Activated CD4-positive, alpha-beta T cell treated with anti-CD3 and anti-CD28 coated beads for 48 hours (primary cell): Measurements from ENCODE around the gene KRTAP17-1.
A peak's percentile ranks its signal among the peaks of the same experiment; 100 is the strongest.
"Not testable (repeated sequence)": the region's sequence is repeated elsewhere in the genome, so short reads cannot be mapped to it uniquely, and the experiment has no call there.

ENCODE experiments used
- DNase-seq: peaks from one replicate; pipeline ENCODE4 v3.0.0-alpha.2; 2020

Gene KRTAP17-1, protein sequence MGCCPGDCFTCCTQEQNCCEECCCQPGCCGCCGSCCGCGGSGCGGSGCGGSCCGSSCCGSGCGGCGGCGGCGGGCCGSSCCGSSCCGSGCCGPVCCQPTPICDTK

DNA sequence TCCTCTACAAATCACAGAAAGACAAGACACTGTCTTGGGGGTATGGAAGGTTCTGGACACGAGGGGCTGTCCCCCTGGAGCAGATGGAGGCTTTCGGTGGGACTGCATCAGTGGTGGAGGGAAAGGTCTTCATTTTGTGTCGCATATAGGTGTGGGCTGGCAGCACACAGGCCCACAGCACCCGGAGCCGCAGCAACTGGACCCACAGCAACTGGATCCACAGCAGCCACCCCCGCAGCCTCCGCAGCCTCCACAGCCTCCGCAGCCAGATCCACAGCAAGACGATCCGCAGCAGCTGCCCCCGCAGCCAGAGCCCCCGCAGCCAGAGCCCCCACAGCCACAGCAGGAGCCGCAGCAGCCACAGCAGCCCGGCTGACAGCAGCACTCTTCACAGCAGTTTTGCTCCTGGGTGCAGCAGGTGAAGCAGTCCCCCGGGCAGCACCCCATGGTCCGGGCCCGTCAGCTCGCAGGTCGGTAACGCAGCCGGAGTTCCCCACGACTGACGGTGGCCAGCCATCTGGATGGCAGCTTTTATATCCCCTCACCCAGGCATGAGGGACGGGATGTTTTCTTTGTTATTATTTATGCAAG lies at the start of gene KRTAP17-1:
Gene KRTAP17-1, minus strand, starts transcription at position 507 of the 591 bp plus-strand sequence. Its CDS starts 60 bp downstream, at position 447.
- DNase-seq: no peak

DNA sequence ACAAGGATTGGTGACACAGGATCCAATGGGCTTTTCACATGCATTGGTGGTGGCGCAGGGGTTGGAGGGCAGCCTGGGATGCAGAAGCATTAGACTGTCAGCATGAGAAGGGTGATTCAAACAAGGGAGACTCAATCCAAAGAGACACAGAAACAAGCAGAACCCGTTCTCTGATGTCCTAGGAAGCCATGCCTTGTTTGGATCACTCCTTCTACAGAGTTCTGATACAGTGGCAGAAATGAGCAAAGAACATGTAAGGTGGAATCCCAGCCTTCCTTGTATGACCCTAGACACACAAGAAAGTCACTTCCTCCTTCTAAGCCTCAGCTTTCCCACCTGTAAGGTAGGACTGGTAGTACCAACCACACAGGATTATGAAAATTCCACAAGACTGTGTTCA lies 48.4 kb upstream of the KRTAP17-1 start:
- no peak for DNase-seq

DNA sequence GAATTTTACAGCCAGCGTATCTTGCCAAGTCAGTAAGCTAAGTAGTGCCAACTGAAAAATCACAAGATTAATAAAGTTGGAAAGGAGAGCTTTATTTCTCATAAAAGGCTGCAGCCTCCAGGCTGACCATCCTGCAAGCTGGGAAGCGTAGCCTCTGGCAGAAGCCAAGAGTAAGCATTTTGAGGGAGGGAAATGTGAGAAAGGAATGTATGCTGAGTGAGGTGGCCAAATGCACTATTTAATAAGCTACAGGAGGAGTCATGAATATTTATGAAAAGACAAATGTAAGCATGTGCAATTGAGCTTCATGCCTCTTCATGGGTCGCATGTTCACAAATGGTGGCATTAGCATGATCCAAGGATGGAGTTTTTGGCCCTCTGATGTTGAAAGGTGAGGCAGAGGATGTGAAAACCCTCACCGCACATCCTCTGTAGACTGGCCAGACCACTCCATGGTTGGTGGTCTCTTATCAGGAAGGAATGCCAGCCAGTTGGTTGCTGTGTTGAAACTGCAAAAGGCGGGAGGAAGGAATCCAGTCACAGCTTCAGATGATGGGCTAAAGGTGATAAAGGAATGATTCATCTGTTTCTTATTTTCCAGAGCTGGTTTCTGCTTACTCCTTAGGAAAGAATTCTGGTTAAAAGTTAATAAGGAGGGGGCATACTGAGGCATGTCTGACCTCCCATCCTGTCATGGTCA lies 44.9 kb upstream of the KRTAP17-1 start:
- no peak for DNase-seq

DNA sequence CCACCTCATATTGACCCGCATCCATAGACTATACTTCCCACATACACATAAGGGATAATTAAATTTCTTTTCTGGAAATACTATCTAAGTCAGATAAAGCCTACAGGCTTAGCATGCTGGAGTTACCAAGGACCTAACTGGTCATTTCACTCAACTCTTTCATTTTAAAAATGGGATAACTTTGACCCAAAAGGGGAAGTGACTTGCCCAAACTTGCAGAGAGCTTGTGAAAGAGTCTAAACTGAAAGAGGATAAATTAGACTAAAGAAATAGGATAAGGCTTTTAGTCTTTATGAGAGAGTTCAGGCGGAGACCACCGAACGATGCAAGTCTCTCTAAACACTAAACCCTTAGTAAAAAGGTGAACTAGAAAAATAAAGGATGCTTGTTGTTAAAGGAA lies 39.0 kb upstream of the KRTAP17-1 start:
- DNase-seq: no peak

DNA sequence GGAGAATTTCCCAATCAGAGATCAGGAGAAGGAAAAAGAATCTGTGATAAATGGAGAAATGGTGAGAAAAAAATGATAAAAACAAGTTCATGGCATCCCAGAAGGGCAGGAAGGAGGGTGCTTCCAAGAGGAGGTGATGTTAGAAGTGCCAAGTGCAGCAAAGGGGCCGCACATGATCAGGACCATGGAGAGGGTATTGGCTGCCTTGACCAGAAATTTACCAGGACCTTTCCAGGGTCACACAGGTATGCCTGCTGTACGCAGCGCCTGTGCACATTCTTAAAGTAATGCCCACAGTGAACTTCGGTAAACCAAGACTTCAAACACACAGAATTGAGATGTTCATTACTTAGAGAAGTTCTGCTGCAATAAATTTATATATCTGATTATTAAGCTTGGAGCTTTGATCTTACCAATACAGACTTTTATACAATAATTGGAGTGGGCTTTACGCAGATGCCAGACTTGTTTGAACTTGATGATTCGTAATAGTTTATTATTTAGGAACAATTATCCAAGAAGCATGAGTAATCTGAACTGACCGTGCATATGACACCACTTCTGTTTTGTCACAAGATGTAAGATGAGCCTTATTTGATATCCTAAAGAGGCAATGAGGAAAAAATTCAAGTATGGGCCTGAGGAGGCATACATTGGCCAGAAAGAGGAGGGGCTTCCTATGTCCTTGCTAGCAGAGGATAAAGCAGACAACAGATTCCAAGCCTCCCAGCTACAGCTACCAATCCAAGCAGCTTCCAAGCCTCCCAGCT lies 37.3 kb upstream of the KRTAP17-1 start:
- DNase-seq: no peak

DNA sequence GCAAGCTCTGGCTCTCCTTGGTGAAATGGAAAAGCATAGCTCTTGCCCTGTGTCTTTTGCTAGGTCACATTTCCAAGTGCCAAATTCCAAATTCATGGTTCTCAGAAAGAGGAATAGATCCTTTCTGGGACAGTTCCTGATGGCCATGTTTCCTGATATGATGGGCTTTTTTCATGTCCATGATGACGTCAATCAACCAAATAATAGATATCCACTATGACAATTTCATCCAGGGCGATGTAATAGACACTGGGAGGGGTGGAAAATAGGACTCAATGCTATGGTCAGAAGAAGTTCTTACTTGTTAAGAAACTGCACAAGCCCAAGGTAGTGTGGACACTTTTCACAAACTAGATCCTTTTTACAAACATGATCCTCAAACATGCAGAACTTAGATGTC lies 35.7 kb upstream of the KRTAP17-1 start:
- no peak for DNase-seq

DNA sequence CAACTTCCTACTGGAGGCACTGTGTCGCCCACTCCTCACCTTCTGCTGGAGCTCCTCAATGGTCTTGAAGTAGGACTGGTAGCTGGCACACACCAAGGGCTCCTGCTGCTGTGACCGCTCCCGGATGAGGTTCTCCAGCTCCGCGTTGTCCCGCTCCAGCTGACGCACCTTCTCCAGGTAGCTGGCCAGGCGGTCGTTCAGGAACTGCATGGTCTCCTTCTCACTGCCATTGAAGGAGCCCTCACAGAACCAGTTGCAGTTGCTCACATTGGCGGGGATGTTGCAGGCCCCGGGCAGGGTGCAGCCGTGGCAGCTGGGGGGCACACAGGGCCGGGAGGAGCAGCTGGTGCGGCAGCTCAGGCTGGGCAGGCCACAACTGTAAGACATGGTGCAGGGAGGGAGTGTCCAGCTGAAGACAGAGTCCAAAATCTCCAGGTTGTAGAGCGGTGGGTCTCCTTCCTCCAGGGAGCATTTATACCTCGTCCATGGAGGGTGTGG lies 34.9 kb upstream of the KRTAP17-1 start, which contains the start of gene KRT33A:
Gene KRT33A, minus strand, starts transcription at position 448 of the 498 bp plus-strand sequence. Its CDS starts 61 bp downstream, at position 387.
- not testable (repeated sequence) for DNase-seq

DNA sequence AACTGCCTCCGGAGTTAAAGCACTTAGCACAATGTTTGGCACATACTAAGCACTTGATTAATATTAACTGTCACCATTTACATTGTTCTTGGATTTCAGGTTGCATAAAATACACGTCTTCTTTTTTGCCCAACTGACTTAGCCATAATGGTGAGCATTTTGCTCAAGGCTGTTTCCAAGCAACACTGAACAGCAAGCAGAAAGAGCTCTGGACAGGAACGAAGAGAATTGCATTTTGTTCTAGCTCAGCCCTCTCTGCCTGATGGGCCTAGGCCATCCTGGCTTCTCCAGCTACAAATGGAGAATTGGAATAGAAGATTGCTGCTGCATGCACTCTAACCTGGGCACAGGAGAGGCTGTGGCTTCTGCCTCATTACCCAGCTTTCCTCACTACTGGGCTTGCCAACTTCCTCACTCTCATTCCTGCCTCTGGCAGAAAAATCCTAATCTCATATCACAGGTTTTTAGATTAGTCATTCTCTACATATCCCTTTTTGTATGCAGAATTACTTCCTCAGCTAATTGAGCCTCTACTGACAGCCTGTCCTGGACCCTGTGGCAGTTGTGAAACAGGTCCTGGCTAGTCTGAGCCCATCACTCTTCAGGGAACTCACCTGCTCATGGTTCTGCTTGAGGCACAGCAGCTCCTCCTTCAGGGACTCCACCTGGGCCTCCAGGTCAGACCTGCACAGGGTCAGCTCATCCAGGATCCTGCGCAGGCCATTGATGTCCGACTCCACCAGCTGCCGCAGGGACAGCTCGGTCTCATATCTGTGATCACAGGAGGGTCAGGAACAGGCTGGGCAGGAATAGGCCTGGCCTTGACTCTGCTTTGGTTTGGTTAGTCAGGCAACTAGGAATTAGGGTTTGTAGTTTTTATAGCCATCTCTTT lies 32.6 kb upstream of the KRTAP17-1 start:
- no peak for DNase-seq

DNA sequence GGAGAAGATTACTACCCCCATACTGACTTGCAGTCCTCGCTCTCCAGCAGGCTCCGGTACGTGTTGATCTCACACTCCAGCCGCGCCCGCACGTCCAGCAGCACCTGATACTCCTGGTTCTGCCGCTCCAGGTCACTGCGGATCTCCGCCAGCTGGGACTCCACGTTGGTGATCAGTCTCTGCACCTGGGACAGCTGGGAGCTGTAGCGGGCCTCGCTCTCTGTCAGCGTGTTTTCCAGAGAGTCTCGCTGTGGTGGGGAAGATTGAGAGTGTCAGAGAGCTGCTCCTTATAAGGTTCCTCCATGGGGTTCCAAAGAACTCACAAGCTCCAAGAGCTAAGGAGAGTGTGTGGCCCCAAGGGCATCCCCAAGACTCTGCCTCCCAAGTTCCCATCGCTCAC lies 30.9 kb upstream of the KRTAP17-1 start:
- DNase-seq: not testable (repeated sequence)

DNA sequence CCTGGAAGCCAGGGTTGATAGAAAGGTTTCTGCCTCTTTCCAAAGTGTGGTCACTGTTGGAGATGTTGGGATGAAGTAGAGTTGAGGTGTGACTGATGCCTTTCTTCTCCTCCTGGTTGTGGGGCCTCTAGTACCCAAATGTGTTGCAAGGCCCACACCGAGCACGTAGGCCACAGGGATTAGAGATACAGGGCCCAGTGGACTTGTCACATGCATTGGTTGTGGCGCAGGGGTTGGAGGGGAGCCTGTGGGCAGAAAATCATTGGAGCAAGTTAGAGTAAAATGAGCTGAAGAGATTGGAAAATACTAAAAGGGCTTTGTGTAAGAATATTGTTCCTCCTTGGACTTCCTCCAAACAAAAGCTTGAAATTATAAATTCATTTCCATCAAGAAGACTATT lies 30.5 kb upstream of the KRTAP17-1 start:
- no peak for DNase-seq

DNA sequence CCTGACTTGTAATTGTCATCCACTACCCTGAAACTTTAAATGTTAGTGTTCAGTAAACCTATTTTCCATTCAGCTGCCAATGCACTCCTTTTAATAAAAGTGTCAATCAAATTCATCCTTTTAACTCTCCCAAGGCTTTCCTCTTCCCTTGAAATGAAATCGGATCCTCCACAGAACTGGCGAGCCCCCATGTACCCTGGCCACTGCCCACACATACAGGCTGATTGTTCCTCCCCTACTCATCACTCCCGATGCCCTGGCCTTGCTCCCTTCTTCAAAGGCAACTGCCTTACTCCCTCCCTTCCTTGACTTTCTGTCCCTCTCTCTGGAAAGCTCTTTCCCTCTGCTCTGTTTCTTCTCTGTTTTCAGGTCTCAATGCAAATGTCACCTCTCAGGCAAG lies 27.5 kb upstream of the KRTAP17-1 start:
- DNase-seq: no peak

DNA sequence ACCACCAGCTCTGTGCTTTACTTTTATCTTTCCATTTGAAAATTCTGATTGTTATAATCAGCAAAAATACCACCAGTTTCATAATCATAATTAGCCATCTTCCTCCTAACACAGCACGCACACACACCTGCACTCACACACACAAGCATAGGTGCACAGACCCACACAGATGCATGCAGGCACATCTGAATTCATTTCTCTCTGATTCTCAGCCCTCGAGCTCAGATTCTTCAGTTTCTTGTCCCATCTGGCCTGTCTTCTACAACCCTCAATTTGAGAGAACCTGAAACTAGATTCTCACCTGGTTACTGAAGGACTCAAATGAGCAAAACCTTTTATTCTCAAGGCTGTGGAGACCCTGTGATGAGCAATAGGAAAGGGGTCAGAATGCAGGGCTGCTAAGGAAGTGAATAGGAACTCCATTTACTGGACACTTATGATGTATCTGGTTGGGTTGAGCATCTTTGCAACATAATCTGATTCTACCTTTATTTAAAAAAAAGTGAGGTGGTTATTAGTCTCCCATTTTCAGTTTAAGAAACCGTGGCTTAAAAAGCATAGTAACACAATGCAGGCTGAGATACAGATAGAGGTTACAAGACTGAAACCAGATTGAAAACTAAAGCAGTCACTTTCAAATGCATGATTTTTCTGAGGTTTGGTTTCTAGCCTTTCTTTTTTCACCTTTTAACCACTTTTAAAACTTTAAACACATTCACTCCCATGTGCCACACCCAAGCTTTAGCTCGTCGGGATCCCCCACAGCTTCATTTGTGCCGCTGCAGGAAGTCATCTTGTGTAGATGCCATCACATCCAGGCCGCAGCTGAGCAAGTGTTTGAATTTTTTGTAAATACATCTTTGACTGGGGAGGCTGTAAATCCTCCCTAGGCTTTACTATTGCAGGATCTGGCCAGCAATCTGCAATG lies 25.7 kb upstream of the KRTAP17-1 start:
- peak; percentile 60 for DNase-seq

DNA sequence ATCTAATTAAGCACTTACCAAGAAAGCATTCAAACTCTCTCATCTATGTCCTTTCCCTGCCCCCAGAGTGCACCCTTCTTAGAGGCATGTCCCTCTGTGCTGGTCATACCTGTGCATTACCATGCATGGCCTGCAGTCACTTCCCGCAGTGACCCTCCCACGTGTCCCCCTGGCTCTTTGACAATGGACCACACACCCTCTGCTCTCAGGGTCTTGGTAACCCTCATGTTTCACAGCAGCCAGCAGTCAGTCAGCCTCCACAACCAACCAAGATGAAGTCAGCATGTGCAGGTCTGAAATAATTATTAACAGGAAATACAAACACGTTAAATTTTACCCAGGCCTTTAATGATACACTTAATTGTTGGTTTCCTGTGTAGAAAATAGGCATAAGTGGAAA lies 25.0 kb upstream of the KRTAP17-1 start:
- no peak for DNase-seq

DNA sequence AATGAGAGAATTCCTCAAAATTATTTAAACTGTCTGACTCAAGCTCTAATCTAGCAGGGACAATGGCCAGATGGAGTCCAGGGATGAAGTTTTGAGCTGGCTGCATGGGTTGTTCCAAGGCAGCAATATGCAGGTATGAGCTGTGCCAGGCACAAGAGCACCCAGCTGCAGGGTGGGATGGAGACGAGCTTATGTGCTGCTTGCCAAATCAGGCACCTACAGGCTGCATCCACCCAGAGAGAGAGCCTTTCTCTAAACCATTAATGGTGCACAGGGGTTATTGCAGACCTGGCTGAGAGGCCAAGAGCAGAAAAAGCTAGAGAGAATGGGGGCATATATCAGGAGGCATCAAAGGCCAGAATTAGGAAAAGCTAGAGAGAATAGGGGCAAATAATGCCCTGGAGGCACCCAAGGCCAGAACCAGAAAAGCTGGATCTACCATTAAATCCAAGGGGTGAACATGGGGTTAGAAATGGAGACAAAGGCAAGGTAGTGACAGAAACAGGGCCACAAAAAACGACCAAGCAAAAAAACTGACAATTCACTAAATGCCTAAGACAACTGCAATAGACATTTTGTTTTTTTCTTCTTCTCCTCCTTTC lies 24.2 kb upstream of the KRTAP17-1 start:
- no peak for DNase-seq

DNA sequence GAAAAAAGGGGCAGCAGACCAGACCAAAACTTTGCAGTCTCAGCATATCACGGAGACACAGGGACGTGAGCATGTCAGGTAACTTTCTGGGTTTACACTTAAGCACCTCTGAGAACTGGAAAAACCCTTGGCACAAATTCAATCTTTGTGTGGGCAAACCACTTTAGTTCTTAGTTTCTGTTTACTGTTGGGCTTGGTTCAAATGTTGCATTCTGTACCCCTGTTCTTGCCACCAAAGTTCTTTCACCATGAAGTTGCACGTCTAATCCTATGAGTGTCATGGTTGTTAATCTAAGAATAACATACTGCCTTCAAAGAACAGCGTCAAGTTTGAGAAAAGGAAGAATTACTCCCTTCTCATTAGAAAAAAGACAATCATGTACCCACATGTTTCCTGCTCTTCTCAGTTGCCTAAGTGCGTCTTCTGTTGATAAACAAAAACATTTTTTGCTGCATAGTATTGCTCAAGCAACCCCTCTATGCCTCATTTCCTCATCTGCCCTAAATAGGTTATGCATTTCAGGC lies 23.5 kb upstream of the KRTAP17-1 start:
- DNase-seq: no peak

DNA sequence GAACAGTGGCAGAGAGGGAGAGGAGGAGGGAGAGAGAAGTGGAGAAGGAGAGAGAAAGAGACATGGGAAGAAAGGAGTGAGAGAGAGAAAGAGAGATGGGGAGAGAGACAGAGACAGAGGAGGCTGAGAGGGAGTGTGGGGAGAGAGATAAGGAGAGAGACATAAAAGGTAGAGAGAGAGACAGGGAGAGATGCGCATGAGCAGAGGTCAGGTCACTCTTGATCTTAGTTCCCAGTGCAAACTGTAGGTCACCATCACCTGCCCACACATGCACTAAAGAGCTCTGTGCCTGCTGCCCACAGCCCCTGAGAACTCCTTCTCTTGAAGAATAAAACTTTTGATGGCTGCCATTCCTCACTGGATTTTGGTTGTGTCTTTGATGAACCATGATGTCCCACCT lies 20.2 kb upstream of the KRTAP17-1 start:
- no peak for DNase-seq

DNA sequence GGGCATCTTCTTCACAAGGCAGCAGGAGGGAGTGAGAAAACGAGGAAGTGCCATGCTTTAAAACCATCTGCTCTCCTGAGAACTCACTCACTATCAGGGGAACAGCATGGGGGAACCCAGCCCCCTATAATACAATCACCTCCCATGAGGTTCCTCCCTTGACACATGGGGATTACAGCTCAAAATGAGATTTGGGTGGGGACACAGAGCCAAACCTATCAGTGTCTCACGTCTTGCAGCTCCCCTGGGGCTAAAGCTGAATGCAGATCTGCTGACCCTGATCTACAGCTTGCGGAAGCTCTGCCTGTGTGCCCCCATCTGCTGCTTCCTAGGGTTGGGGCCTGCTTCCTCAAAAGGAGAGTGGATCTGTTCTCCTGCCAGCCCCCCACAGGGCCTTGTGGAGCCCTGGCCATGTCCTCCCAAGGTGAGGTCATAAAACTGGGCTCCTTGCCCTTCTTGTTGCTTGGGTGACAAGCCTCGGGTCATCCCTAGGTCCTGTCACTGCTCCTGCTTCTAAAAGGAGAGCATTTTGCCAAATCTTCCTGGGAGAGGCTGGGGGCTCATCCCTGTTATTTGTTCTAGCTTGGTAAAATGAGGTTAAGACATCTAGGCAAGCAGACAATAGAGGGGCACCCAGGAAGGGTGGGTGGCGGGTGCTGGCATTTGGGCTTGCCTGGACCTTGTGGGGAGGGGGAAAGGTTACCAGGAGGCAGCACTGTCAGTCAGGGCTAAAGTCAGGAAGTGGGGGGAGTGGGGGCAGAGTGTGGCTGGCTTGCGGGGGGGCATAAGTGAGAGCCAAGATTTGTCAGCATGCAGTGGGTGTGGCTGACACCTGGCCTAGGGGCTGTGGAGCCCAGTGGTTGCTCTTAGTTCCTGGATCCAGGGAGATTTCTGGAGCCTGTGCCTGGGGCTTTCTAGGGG lies 19.1 kb upstream of the KRTAP17-1 start:
- no peak for DNase-seq

DNA sequence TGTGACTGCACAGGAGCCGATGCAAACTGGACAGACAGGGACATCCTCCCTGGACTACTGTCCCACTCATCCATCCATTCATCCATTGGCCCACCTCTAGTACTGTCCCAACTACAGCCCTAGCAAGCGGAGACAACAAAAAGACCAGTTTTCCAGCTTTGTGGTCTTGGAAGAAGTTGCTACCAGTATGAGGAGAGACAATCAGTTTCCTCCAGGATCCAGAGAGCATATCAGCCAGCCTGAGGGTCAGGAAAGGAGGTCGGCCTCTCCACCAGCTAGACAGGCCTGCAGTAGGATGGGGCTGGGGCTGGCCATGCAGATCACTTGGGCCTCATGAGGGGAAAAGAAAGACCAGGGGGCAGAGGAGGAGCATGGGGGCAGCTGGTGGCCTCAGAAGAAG lies 18.3 kb upstream of the KRTAP17-1 start:
- DNase-seq: no peak

DNA sequence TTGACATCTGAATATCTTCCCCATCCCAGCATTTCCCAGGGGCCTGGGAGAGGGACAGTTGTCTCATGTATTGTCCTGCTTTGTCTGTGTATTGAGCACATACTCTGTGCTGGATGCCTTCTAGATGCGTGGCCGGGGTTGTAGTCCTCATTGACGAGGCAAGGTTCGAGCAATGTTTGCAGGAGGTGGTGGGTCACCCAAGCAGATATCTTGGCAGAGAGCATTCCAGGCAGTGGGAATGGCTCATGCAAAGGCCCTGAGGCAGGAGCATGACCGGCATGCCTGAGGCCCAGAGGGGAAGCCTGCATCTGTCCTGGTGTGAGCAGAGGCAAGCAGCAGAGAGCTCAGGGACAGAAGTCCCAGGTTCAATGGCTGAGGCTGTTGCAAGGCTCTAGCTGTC lies 17.6 kb upstream of the KRTAP17-1 start:
- DNase-seq: no peak
